ENCODE results near the gene SLC16A3.

- no peak for TF ChIP-seq CTCF (IDR thresholded peaks at IDR 0.05; ENCODE audit: low read depth, low read length, missing input control)
- TF ChIP-seq NR2F2 (IDR thresholded peaks at IDR 0.05): no peak
- no peak for TF ChIP-seq REST (IDR thresholded peaks at IDR 0.05)
- no peak for TF ChIP-seq SP1 (IDR thresholded peaks at IDR 0.05)
- no peak for TF ChIP-seq MAX (IDR thresholded peaks at IDR 0.05)
- TF ChIP-seq TAF1 (conservative IDR thresholded peaks at IDR 0.05): no peak
- TF ChIP-seq RXRA (IDR thresholded peaks at IDR 0.05): no peak
- no peak for TF ChIP-seq YY1 (IDR thresholded peaks at IDR 0.05)
- TF ChIP-seq RAD21 (IDR thresholded peaks at IDR 0.05): no peak
Measured at GRCh38 chr17:82199496-82199895, 29.3 kb upstream of the SLC16A3 start.
